Epithelial cell of proximal tubule (primary cell): ENCODE data around the gene MKNK1. TPM values are rescaled to one million over a fixed set of nuclear protein-coding genes. Genes with fewer than 3 reads are reported as not detected.
"Not testable (repeated sequence)": the region's sequence is repeated elsewhere in the genome, so short reads cannot be mapped to it uniquely, and the experiment has no call there.

ENCODE experiments used
- DNase-seq: peaks from one replicate; pipeline ENCODE4 v3.0.0-alpha.2; 2011; ENCODE audit warnings: low read depth
- H3K4me3 ChIP-seq: 2 replicates; pipeline ENCODE4 v1.5.1; 2011; ENCODE audit warnings: low read depth, mild to moderate bottlenecking, low read length
- total RNA-seq: library from RNA; depleted of rRNA; stranded (reverse); fragments of >200 nt; gene quantifications from 2 replicates; pipeline ENCODE4 v1.2.3, GENCODE V29; 2015
- TF ChIP-seq, protein P1 (sequence below): conservative IDR thresholded peaks from 2 replicates; pipeline ENCODE4 v1.5.1; 2012; ENCODE audit warnings: low read depth, mild to moderate bottlenecking, low read length

Gene MKNK1
- 19.2 and 19.4 TPM in 2 replicates for total RNA-seq

DNA sequence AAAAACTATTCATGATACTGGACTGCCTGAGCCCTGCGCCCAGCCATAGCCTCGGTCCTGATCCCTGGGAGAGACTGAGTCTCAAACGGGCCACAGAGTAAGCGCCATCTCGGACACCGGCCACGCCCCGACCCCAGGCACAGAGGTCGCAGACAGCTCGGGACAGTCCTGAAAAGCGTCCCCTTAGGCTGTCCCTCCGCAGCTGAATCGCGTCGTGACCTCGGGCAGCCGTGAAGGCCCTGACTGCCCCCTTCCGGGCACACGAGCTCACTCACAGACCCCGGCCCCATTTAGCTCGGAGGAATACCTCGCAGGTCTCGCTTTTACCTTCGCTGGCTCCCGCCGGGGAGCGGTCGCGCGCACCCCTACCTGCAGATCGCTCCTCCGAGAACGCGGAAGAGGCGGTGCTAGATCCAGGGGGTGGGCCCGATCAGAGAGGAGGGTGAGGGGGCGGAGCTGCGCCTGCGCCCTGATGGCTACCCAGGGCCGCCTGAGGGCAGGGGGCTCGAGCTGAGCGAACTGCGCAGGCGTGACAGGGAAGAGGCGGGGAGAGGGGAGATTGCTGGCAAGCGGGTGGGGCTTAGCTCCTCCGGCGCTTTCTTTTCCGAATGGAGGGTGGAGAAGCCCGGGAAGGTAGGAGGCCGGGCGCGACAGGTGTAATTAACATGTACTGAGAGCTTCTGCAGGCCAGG is at the start of gene MKNK1:
TSS of gene MKNK1 (minus strand) at position 411 of the 692 bp plus-strand sequence. CDS start 20,941 bp downstream, outside the sequence.
- peak within 1 kb of the TSS; percentile 96 for H3K4me3 ChIP-seq
- peak; percentile 35 for DNase-seq
- TF ChIP-seq, protein P1, sequence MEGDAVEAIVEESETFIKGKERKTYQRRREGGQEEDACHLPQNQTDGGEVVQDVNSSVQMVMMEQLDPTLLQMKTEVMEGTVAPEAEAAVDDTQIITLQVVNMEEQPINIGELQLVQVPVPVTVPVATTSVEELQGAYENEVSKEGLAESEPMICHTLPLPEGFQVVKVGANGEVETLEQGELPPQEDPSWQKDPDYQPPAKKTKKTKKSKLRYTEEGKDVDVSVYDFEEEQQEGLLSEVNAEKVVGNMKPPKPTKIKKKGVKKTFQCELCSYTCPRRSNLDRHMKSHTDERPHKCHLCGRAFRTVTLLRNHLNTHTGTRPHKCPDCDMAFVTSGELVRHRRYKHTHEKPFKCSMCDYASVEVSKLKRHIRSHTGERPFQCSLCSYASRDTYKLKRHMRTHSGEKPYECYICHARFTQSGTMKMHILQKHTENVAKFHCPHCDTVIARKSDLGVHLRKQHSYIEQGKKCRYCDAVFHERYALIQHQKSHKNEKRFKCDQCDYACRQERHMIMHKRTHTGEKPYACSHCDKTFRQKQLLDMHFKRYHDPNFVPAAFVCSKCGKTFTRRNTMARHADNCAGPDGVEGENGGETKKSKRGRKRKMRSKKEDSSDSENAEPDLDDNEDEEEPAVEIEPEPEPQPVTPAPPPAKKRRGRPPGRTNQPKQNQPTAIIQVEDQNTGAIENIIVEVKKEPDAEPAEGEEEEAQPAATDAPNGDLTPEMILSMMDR, result peak; percentile 14

GRCh38 chr1:46653405-46653958 is 49.4 kb upstream of the MKNK1 start:
- DNase-seq, result no peak
- H3K4me3 ChIP-seq, result no peak overlapping the region
- TF ChIP-seq, protein P1, result no peak

- TF ChIP-seq, protein P1, result no peak
- DNase-seq, result no peak
- no peak overlapping the region for H3K4me3 ChIP-seq
Measured at GRCh38 chr1:46652321-46653100, 48.4 kb upstream of the MKNK1 start.

GRCh38 chr1:46651152-46651551 is 47.1 kb upstream of the MKNK1 start:
- not testable (repeated sequence) for DNase-seq, H3K4me3 ChIP-seq

- H3K4me3 ChIP-seq, result no peak overlapping the region
- TF ChIP-seq, protein P1, result no peak
- DNase-seq, result no peak
Measured at GRCh38 chr1:46650491-46650890, 46.4 kb upstream of the MKNK1 start.

DNA sequence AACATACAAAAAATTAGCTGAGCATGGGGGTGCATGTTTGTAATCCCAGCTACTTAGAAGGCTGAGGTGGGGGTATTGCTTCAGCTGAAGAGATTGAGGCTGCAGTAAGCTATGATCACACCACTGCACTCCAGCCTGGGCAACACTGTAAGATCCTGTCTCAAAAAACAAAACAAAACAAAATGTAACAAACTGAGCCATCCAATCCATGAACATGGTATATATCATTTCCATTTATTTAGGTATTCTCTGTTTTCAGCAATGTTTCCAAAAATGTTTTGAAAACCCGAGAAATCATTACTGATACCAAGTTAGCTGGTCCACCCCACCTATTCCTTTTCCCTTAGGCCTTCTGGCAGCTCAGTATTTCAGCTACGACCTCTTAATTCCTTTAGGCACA is 45.7 kb upstream of the MKNK1 start:
- TF ChIP-seq, protein P1, result no peak
- no peak for DNase-seq
- no peak overlapping the region for H3K4me3 ChIP-seq

- TF ChIP-seq, protein P1, result no peak
- DNase-seq, result no peak
- no peak overlapping the region for H3K4me3 ChIP-seq
Measured at GRCh38 chr1:46647611-46648010, 43.5 kb upstream of the MKNK1 start.
